Activated CD4-positive, CD25-positive, alpha-beta regulatory T cell treated with anti-CD3 and anti-CD28 coated beads, Interleukin-2, amount 50 U/mL, for 24 hours (primary cell): ENCODE measurements around the gene MAL.

Source experiments
- ATAC-seq, 2 donors: fragments of 150-1000 bp; cut with Tn5 transposase; one replicate each; pipeline ENCODE4 v1.10.0; 2021; ENCODE audit warnings: mild to moderate bottlenecking in 1 of 2, moderate library complexity in 1 of 2

The MAL gene

DNA sequence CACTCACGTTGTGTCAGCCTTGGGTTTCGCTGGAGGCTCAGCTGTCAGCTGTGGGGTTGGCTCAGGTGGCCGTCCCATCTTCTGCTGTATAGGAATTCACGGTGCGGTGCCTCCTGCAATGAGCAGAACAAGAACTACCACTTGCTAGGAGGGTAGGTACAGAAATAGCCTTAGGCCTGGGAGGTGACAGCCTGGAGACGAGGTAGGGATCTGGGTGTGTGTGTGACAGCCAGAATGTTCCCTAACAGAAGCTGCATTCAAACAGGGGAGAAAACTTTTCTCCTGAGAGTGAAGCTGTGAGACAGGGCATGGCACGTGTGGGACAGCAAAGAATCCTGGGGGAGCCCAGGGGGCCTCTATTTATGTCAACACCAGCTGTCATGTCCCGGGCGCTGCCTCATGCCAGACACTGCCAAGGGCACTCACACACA is 8.4 kb upstream of the MAL start:
- no peak for ATAC-seq

DNA sequence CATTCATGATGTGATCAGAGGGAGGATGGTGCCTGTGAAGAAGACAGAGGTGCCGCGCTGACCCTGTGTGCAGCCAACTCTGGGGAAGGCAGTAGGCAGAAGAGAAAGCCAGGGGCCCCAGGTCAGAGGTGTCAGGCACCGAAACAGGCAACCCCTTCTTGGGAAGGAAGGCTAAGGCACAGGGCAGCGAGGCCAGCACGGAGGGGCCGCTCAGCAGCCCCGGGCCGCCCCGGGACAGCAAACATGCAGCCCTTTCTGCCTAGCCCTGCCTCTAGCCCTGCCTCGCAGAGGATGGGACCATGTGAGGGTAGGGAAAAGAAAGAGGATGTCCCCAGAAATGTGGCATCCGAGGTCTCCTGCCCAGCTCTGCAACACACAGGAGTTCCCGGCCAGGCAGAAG is 7.7 kb upstream of the MAL start:
- no peak for ATAC-seq

DNA sequence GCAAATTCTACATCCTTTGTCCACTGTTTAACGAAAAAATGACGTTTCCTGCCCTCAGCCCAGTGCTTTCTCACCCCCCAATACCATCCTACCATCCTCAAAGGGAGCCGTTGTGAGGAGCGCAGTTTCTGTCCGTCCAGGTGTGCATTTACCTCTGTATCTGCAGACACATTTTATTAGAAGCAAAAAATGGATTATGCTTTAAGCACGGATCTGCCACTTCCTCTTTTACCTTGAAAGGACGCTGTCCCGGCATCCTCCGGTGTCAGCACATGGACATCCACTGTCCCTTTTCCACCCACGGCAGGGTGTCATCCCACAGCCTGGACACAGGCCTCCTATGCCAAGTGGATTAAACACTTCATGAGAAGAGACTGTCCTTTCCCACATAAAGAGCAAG is 7.2 kb upstream of the MAL start:
- ATAC-seq: no peak

DNA sequence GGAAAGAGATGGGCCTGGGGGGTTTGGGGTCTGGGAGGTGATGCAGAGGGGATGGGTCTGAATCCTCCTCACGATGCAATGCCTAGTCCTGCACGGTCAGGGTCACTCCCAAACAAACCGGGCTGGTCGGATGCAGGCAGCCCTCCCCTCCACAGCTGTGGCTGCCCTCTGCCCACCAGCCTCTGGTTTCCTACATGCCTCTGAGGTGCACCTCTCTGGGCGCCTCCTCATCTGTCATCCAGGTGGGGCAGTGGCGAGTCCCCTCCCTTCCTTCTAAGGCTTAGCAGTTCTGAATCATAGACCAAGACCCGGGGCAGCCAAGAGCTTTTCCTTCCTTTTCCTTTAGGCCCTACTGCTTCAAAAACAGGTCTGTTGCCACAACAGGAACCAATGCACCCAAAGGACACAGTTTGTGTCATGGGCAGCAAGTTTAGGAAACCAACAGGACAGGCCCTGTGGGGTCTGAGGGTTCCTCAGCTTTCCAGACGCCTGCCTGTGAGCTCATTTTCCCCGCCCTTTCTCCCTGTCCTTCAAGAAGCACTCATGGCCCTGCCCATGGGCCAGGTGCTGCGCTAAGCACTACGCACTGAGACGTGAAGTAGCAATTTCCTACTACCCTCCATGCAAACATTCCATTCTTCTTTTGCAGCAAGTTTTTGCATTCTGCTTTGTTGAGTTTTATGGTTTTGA is 6.5 kb upstream of the MAL start:
- ATAC-seq: no peak

DNA sequence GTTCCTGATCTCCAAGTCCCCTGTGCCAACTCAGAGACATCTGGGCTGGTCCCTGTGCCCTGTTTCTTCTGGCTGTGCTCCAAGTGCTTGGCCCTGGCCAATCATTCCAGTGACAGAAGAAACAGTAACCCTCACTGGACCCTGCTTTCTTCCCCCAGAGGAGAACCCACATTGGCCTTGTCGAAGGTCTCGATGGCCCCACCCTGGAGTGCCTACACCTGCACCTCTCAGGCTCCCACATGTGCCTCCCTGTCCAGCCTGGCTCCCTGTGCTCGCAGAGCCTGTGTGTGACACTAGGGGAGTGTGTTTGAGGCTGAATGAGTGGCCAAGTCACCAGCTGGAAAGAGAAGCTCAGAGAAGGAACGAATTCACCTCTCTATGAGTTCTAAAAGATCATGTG is 5.9 kb upstream of the MAL start:
- no peak for ATAC-seq

DNA sequence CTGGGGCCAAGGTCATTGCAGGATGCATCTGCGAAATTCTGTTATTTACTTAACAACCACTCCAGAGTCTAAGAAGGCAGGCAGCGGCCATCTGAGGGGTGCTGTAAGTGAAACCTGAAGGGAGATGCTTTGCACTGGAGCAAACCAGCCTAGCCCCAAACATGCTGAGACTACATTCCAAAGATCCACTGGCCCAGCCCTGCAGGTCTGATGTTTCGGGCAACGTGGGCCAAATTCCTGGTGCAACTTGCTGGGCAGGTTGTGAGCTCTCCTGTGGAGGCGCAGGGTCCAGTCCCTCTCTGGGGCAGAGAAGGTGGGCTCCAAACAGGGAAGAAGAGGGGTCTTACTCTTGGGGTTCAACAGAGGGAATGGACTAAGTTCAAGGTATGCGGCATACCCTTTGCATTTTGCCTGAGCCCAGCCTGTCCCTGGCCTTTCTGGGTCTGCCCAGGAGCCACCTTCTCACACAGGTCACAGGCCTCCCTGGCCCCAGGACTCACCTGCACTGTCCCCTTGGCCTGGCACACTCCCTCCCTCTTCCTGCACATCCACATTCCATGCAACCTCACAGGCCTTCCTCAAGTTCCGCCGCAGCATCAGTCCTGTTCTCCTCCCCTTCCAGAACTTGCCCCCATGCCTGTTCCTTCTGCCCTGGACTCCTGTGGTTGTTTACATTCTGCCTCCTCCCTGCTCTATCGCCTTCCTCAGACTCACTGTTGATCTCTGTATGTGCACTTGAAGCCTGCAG is 5.1 kb upstream of the MAL start:
- ATAC-seq: no peak

DNA sequence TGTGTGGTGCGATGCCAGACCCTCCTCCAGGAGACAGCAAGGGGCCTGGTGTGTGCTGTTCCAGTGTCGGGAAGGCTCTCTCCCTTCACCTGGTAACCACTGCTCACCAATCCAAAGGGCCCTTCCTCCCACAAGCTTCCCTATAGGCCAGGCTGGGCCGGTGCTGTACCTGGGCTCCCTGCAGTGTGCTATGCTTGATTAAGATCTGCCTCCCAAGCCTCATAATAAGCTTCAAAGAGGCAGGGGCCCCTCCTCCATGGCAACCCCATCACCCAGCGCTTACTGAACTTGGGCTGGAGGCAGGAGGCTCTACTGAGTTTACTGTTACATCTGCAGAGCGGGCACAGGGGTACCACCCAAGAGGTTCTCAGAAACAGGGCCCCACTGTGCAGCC is 4.5 kb upstream of the MAL start:
- ATAC-seq: no peak

DNA sequence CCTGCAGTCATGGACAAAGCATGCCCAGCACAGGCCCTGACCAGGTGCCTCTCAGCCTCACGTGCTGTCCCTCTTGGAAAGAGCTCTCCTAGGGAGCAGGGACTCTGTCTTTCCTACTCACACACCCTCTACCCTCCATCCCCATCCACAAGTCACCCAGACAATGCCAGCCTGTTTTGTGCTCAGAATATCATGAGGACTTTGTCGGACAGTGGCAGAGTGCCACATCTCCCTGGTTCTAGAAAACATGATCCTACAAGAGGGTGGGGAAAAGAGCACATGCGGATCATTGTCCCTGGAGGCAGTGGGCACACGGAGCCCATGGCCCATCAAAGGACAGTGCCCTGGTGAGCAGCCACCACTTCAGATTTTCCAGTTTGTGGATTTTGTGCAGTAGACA is 3.7 kb upstream of the MAL start:
- no peak for ATAC-seq

DNA sequence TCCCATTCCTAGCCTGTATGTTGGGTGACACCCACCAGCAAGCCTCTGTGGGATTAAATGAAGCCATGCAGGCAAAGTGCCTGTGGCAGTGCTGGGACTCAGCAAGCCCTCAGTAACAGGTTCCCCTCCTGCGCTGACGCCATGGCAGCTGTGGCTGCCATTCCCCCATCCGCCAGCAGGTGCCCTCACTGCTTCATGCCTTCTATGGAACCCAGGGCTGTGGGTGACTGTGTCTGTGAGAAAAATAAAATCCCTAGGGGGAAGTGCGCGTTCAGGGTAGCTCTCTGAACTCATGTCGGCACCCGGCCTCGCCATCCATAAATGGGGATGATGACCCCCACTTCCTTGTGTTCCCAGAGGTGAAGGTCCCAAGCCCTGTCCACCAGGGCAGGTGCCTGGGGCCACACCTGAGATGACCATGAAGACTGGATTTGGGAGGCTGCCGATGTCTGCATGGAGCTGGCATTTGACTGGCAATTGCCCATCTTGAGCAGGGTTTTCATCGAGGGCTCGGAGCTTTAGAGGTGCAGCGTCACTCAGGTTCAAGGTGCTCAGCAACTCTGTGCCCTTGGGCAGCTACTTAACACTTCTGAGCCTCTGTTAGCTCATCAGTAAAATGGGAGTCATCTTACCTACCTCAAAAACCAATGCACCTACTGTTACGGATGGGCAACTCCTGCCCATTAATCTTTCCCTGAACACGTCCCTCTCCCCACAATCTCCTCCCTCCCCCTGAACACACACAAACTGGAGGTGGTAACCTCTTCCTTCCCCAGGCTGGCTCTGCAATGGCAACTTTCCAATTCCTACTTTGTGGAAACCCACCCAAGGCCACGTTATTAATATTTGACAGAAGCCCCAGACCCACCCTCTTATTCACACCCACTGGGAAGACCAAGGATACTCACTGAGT is 2.9 kb upstream of the MAL start:
- ATAC-seq: peak; percentile 65 to 69

DNA sequence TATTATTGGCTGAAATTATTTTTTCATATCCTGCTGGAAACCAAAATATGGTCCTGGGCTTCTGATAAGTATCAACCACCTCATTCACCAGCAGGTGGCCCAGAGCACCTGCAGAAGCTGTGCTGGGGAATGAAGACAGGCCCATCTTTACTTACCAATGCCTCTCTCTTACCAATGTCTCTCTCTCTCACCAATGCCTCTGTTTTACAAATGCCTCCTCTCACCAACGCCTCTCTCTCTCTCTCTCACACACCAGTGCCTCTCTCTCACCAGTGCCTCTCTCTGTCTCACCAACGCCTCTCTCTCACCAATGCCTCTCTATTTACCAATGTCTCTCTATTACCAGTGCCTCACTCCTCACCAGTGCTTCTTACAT is 2.3 kb upstream of the MAL start:
- ATAC-seq: peak; percentile 50 to 53

DNA sequence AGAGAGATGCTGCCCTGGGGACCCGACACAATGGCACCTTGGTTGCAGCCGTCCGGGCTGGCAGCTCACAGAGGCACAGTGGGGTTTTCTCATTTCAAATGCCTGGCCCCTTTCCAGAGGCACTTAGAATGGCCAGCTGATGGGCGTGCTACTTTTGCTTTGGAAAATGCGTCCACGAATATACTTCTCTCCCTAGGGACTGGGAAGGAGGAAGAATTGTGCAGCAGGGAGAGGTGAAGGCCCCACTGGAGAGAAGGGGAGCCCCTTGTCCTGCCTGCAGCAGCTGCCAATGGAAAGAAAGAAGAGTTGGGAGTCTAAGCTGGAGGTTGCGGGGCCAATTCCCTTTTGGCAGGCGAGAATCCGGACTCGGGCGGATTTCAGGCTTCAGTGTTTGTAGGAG is 1.1 kb upstream of the MAL start:
- ATAC-seq: no peak

DNA sequence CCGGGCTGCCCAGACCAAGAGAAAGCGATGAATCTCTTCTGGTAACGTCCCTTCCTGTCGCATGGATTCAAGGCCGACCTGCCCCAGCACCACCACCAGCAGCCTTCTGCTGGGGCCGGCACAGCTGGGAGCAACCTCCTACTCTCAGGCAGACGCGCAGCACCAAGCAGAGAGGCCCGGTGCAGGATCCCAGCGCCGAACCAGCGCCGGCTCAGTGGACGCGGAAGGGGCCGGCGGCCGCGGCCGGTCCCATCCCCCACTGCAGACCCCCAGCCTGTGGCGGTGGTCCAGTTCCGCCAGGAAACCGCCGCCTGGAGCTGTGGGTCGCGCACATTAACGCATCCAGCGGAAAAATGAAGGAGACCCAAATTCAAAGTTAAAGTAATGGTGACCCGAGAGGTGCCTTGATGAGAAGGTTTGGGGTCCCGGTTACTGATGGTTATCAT is 525 bp upstream of the MAL start:
- ATAC-seq: no peak

DNA sequence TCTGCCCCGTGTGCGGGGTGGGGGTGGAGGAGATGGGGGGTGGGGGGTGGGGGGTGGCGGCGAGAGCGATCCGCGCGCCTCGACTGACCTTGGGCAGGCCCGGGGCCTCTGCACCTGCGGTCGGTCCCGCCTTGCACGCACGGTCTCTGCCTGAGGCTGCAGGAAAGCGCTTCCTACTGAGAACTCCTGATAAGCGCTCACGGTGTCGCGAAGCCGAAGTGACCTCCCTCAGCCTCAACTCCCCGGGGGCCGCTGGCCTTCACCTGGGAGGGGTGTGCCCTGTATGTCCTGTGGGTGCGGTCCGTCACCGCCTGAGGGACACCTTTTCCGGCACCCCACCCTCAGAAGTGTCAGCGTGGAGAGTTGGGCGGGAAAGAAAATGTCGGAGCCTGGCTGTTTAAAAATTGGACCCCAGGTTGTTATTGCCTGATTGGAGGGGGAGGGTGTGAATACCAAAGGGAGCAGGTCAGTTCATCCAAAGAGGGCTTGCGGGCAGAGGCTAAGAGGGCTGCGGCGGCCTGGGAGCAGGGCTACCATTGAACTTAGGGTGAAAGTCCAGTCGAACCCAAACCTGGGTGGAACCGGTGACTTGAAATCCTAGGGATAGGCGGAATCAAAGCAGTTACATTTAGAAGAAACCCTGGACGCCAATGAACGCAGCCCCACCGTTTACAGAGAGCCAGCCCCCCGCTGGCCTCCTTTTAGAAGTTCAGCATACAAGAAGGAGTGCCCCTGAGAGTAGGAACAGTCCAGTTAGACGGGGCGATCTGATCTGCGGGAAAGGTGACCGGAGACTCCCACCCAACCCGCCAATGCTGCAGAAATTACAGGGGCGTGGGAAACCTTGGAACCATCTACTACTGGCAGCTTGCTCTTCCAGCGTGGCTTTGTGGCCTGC is 1.2 kb downstream of the MAL start:
- ATAC-seq: no peak

DNA sequence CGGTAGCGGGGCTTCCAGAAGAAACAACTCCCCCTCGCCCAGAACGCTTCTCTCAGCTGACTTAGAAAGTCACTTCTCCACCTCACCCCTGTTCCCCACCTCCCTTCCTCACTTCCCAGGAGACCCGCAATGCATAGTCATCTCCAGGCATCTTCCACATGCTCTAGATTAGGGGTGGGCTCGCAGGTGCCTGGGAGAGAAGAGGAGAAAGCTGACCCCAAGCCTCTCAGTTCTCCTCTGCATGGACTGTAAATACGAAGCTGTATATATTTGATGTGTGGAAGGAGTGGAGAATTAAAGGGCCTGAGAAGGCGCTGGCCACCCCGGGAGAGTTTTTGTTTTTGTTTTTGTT is 1.8 kb downstream of the MAL start:
- ATAC-seq: no peak

DNA sequence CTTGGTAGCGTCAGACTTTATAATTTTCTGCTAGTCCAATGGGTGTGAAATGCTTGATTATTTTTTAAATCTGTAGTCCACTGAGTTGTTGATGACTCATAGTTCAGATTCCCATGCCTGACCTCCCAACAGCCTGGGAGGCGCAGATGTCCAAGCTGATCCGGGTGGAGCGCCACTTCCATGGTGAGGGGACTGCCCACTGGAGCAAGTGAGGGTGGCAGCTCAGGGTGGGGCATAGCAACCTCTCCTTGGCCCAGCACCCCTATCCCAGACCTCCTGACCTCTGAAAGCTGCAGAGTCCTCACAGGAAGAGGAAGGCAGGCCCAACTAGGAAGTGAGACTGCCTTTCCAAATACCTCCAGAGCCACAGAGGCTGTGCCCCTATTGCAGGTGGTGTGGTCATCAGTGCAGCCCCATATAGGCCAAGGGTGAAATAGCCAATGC is 4.4 kb downstream of the MAL start:
- no peak for ATAC-seq

DNA sequence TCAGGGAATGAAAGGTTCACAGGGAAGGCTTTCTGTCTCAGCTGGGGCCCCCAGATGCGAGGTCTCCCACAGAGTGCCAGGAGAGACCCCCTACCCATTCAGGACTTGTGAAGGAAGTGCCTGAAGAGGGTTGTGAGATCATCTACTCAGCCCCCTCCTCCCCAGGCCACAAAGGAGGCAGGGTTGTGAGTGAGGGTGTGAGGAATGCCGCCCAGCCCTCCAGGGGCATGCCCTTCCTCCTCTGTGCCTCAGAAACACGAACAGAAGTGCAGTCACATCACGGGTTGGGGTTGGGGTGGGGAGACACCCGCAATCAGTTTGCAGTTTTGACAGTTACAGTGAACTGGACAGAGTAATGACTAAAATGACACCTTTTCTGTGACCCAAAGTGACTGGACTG is 5.0 kb downstream of the MAL start:
- no peak for ATAC-seq

DNA sequence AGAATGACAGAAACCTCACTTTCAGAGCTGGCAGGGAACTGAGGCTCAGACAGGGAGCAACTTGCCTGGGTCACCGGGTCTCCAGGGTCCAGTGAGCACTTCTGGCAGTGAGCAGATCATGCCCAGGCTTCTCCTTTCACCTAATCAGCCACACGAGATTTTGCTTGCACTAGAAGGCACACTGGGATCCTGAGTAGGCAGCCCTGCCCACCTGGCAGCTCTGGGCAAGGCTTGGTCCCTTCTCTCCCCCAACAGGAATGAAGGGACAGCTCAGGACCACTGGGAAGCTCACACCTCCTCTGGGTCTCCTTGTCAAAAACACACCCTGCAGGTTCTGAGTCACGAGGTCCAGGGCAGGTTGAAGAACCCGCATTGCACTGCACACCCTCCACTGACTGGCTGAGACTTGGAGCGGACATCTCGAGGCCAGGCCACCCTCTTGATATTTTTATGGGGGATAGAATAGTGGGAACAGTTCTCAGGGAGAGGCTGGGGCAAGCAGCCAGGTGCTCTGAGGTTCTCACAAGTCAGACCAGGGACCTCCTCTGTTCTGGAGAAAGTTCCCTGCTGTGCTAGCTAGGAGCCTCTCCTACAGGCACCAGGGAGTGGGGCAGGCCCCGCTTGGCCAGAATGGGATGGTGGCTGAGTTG is 5.7 kb downstream of the MAL start:
- ATAC-seq: no peak

DNA sequence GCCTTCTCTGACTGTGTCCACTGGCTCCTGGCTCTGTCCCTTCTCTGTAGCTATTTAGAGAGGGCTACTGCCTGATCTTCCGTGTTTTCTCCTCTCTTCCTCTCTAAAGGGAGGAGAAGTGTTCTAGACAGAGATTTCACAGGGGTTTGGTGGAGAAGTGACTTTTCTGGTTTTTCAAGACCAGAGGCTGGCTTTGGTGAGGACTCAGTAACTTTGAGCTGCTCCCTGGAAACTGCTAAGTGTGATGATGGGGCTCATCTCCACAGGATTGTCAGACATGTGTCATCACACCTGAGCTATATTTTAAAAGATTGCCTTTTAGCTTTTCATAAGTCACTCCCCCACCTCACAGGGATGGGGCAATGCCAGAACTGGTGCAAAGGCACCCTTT is 6.2 kb downstream of the MAL start:
- no peak for ATAC-seq

DNA sequence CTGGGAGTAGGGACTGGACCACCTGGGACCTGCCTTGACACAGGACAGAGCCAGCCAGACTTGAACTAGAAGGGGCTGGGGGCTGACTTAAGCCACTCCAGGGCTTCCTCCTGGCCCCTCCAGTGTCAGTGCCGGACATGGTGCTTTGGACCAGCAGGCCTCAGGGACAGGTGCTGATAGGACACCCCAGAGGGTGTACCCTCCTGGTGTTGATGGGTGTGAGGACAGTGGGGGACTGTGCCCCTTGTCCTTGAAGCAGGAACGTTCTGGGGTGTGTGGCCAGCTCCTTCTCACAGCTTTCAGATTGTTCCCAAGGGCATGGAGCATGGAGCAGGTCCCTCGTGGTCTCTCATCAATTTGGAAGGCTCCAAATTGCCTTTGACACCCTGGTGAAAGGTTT is 6.8 kb downstream of the MAL start:
- no peak for ATAC-seq

DNA sequence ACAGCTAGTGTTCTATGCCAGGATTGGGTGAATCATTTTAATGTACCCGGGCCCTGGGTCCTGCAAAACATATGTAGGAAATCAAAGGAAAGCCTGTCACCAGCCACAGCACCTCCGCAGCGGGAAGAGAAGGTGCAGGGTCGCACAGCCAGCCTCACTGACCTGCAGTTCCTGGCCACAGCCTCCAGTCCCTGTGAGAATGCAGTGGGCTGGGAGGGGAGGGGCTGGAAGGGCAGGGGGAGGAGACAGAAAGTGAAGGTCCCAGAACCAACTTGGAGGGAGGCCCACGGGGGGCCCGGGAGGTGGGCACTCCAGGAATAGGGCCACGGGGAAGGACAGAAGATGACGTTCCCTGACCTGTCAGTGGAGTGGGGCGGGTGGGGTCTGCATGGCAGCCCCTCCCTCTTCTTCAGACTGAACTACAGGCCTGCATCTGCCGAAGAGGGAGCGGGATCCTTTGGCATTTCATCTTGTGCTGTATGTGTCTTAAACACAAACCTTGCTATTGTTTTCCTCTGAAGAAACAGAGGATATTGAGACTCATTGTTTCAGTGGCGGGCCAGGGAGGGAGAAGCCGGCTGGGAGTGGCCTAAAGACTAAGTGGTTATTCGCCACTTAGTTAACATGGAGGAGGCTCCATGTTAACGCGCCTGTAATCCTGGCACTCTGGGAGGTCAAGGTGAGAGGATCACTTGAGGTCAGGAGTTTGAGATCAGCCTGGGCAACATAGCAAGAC is 7.5 kb downstream of the MAL start:
- no peak for ATAC-seq

DNA sequence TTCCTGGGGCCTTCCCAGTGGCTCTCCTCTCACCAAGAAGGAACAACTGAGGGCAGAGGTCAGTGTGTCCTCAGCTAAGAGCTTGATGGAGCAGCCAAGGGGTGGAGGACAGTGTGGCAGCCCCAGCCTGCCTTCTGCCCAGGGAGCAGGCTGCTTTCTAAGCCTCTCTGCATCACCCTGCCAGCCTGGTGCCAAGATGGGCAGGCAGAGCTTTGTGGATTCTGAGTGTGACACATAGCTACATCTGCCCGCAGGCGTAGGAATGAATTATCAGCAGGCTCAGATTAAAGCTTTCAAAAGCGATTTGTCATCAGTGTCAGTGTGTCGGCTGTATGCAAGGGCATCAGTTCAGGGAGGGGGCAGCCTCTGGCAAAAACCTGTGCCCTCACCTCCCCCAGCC is 8.7 kb downstream of the MAL start:
- peak in 1 of 2 donors; percentile 51 for ATAC-seq
